GM18520 (cell line): ENCODE results near the gene PADI6.
"Not testable (repeated sequence)": the region's sequence is repeated elsewhere in the genome, so short reads cannot be mapped to it uniquely, and the experiment has no call there.

ENCODE experiments used
- ATAC-seq: cut with Tn5 transposase; IDR thresholded peaks from one replicate; pipeline ENCODE4 v1.9.1; 2021; ENCODE audit not compliant: unreplicated experiment

PADI6 gene

GRCh38 chr1:17404034-17404684 is 32.2 kb downstream of the PADI6 start:
- ATAC-seq = no peak

DNA sequence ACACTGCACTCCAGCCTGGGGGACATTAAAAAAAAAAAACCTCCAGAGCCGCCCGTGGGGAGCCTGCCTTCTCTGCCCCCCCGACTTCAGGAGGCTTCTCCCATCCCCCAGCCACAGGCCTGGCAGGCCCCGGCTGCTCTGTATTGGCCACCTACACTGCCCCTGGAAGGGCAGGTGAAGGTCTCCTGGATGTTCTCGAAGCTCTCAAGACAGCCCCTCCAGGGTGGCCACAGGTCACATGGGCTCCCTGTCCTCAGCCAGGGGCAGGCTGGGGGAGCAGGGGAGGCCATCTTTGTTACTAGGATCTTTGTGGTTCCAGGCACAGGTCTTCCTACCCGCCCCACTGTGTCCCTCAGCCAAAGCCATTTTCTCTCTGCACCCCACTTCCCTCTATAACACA is 32.8 kb downstream of the PADI6 start:
- no peak for ATAC-seq

DNA sequence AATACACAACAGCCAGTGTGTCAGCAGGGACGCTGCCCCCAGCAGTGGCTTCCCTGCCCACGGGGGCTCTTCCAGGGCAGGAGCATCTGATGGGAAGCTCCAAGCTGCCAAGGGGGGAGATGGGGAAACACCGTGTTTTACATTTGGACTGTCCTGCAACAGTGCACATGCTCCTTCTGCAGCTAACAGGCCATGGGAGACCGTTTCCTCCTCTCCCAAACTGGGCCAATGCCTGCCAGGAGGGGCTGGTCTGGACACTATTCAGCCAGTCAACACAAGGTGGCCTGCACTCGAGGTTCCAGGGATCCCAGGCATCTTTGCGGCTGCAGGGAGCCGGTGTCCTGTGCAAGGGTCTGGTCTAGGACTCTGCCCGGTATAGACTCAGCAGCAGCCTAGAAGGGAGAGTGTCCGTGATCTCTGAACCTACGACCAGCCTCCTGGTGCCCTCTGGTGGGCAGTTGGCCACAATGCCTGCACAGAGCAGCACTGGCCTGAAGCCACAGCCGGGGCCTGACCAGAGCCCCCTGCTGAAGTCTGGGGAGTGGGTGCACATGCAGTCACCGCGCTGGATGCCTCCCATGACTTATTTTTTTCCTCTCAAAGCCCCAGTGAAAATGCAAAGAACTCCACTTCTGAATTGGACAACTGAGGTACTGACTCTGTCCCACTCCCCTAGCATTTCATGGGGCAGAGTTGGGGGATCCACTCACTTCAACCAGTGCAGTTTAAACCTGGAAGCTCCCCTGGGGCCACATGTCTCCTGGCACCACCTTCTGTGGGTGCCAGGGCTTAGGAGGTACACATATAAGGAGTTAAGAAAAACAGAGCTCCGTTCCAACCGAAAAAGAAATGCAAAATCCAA is 34.1 kb downstream of the PADI6 start:
- ATAC-seq = no peak

DNA sequence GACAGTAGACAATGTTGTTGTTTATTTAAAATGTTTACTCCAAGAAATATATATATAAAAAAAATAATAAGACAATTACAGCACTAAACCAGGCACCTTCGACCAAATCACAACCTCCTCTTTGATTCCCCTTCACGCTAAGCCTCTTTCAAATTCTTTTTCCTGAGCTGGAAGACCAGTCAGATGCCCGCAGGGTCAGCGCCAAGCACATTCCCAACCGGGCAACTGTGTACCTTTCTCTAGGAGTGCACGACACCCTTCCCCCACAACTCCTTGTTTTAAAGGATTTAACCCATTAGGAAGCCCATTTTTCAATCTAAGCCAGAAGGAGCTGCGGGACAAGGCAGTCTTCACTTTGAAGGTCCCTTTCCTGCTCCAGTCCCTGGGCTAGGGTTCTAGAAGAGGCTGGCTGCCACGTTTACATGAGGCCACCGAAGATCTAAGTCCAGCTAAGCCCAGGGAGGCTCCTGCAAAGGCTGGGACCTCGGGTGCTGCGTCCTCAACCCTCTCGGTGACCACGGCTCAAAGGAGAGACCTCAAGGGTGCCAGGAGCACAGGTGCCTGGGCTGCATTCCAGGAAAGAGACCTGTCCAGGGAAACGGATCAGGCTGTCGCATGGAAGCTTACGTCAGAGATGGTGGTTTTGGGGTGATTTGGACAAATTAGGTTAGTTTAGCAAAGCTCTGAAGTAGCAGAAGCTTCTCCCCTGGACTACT is 34.9 kb downstream of the PADI6 start:
- ATAC-seq = not testable (repeated sequence)

- not testable (repeated sequence) for ATAC-seq
Measured at GRCh38 chr1:17407786-17408514, 36.0 kb downstream of the PADI6 start.

DNA sequence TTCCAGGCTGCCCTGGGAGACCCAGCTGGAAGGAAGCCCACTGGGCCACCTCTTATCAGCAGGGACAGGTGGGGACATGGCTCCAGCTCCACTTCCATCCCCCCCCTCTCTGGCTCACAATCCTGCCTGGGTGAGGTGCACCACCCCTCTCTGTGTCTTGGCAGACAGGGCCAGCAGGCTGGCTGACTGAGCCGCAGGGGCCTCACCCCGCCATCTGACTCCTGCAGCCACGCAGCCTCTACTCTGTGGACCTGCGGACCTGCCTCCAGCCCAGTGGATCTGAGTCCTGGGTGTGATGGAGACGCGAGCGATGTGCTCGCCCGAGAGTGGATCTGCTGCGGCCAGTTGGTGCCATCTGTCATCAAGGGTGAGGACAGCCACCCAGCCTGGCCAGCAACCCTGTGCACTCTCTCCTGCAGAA is 37.4 kb downstream of the PADI6 start:
- no peak for ATAC-seq

GRCh38 chr1:17412093-17412870 is 40.3 kb downstream of the PADI6 start:
- ATAC-seq = no peak

DNA sequence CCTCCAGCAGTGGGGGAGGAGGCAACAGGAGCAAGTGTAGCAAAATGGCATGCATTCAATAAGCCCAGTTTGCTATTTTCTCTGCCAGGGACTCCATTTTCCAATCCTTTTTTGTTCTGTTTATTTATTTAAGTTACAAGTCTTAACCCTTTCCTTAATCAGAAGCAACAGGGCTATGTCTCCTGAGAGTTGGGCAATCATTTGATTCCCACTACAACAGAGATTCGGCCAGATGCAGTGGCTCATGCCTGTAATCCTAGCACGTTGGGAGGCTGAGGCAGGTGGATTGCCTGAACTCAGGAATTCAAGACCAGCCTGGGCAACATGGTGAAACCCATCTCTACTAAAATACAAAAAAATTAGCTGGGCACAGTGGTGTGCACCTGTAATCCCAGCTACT is 42.0 kb downstream of the PADI6 start:
- ATAC-seq = no peak

GRCh38 chr1:17416389-17416788 is 44.4 kb downstream of the PADI6 start:
- ATAC-seq = no peak

DNA sequence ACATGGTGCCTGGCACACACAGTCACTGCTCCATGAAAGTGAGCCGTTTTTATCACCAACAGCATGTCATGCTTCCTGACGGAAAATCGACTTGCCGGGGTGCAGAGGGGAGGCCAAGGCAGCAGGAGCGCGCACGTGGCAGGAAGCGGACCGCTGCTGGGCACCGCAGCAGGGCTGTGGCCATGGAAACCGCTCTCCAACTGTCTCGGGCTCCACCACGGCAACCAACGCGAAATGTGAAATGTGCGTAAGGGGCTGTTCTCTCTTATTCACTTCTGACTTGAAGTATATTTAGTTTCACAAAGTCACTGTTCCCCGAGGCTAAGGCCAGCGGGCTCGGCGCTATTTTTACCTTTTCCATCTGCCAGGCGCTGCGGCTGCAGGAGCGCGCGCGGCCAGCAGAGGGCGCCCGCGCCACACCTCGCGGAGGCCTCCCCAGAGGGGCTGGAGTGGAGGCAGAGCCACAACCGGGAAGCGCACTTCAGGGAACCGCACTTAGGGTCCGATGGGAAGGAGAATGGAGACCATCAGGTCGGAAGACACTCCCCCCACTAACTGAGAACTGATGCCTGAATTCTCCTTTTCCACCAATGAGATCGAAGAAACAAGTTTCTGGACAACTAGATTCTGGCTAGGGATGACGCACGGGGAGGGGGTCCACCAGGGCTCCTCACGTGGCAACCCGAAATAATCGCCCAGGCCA is 47.8 kb downstream of the PADI6 start:
- ATAC-seq = no peak

- ATAC-seq = no peak
Measured at GRCh38 chr1:17420391-17420918, 48.5 kb downstream of the PADI6 start.

- no peak for ATAC-seq
Measured at GRCh38 chr1:17422461-17422860, 50.5 kb downstream of the PADI6 start.

DNA sequence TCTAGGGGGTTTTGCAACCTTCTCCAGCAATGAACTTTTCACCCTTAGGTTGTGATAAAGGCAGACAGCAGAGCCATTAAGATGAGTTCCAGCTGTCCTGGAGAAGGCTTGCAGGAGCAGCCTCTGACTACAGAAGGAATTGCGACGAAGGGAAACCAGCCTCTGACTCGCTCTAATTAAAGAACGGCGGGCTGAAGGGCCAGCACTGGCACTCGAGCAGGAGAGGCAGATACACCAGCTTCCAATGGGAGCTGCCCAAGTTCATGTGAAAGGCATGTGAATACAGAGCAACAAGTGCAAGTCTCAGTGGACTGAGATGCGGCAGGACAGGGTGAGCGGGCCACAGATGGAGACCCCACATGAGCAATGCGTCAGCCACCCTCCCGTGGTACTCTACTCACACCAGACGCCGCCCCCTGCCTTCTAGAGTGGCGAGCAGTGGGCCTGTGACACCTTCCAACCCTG is 51.8 kb downstream of the PADI6 start:
- no peak for ATAC-seq

DNA sequence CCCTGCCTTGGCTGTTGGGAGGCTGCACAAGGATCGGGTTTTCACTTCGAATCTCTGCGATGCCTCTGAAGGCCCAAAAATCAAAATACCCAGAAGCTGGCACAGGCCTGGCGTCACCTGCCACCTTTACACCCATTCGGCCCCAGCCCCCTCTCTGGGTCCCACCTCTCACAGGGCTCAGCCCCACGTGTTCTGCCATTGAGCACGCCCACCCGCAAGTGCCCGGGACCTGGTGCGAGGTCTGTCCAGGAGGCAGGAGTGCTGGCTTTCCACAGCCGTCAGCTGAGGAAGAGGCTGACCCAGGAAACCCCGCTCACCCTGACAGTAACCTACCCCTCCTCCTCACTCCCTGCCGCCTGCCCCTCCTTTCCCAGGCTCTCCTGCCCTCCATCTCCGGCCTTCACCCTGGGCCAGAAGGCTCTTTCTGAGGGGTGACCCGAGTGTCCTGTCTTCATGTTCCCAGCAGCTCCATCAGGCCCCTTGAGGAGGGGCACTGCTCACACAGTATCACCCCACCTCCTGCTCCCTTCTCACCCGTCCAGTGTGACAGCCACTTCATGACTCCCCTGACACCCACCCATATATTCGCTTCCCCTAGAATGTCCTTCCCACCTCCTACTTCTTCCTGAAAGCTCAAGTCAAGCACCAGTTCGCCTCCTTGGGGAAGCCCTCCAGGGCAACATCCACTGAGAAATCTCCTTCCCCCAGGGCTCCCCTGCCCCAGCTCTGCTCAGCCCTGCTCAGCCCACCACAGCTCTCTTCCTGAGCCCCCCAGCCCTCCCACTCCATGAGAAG is 54.0 kb downstream of the PADI6 start:
- no peak for ATAC-seq

- ATAC-seq = no peak
Measured at GRCh38 chr1:17427696-17428660, 56.0 kb downstream of the PADI6 start.

GRCh38 chr1:17429183-17429582 is 57.2 kb downstream of the PADI6 start:
- no peak for ATAC-seq

DNA sequence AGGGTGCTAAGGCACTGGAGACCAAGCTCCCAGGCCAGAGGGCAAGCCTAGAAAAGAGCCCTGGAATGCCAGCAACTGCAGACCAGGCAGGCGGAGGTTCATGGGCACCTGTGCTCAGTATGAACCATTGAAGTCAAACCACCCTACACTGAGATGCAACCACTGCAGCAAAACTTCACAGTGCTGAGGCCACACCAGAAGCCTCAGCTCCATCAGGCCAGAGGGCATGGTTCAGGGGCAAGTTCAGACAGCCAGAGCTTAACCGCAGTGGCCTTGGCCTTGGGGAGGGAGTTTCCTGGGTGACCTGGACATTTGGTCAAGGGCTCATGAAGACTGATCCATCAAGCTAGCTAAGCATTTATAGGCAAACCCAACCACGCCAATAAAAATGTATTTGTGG is 60.4 kb downstream of the PADI6 start:
- ATAC-seq = no peak
